ENCODE measurements around the gene EHMT1.

DNA sequence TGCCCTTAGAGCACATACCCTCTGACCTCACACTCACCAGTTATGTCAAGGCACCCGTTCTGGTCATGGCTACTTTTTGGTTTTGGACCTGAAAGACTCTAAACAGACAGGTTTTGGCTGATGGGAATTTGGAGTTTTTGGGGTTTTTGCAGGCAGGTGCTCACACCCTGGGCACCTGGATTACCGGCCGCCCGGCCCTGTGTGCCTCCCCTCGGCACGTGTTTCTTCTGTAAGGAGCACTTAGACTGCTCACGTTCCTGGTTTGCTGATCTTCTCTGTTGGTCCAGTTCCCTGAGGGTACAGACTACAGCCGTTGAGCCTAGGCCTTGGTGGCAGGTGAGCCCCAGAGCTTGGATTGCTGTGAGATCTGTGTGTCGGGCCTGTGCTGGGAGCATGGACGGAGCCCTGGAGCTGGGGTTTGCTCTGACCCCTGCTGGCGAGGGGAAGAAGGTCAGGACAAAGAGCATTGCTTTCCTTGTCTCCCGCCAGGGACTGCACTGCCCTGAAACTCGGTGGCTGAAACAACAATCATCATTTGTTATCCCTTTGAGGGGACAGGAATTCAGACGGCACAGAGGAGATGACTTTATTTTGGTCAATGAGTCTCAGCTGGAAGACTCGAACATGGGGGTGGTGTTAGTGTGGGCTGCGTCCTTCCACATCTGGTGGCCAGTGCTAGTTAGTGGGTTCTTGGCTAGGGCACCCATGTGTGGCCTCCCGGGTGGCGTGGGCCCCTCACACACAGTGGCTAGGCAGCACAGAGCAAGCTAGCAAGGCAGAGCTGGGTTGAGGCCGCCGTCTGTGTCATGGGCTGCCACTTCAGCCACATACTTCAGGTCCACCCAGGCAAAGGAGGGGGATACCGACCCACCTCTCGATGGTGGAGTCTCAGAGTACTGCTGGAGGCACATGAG is 76.4 kb downstream of the EHMT1 start:
- TF ChIP-seq POLR2AphosphoS5 (IDR thresholded peaks at IDR 0.05) (no peak), POLR2A (IDR thresholded peaks at IDR 0.05) (no peak), EP300 (IDR thresholded peaks at IDR 0.05) (no peak)
- TF ChIP-seq, protein P1, sequence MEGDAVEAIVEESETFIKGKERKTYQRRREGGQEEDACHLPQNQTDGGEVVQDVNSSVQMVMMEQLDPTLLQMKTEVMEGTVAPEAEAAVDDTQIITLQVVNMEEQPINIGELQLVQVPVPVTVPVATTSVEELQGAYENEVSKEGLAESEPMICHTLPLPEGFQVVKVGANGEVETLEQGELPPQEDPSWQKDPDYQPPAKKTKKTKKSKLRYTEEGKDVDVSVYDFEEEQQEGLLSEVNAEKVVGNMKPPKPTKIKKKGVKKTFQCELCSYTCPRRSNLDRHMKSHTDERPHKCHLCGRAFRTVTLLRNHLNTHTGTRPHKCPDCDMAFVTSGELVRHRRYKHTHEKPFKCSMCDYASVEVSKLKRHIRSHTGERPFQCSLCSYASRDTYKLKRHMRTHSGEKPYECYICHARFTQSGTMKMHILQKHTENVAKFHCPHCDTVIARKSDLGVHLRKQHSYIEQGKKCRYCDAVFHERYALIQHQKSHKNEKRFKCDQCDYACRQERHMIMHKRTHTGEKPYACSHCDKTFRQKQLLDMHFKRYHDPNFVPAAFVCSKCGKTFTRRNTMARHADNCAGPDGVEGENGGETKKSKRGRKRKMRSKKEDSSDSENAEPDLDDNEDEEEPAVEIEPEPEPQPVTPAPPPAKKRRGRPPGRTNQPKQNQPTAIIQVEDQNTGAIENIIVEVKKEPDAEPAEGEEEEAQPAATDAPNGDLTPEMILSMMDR (IDR thresholded peaks at IDR 0.05): peak; percentile 29 to 40
